T-helper 17 cell (primary cell): ENCODE measurements around the gene PTGDR. TPM values are rescaled to one million over a fixed set of nuclear protein-coding genes. Genes with fewer than 3 reads are reported as not detected.

Source experiments
- ATAC-seq: fragments of 150-1000 bp; cut with Tn5 transposase; 2 replicates; pipeline ENCODE4 v1.10.0; 2021; ENCODE audit warnings: mild to moderate bottlenecking, moderate library complexity
- DNase-seq, 3 donors: peaks; one replicate each; pipeline versions ENCODE4 v3.0.0 to v3.0.0-alpha.2; 2020 to 2021
- H3K9me3 ChIP-seq: one replicate; pipeline ENCODE4 v1.7.0; 2013; ENCODE audit warnings: low read length, mild to moderate bottlenecking; ENCODE audit not compliant: control insufficient read depth, poor library complexity, severe bottlenecking
- H3K27ac Mint-ChIP-seq: one replicate; pipeline ENCODE4 v1.8.0; 2022; ENCODE audit warnings: mild to moderate bottlenecking, moderate library complexity, mixed read lengths
- H3K27me3 Mint-ChIP-seq: one replicate; pipeline ENCODE4 v1.8.0; 2022; ENCODE audit warnings: mixed read lengths
- H3K36me3 Mint-ChIP-seq: one replicate; pipeline ENCODE4 v1.8.0; 2022; ENCODE audit warnings: low read depth, mixed read lengths
- H3K4me1 Mint-ChIP-seq: one replicate; pipeline ENCODE4 v1.8.0; 2022; ENCODE audit warnings: mild to moderate bottlenecking, mixed read lengths
- H3K4me3 Mint-ChIP-seq: one replicate; pipeline ENCODE4 v1.8.0; 2022; ENCODE audit warnings: mild to moderate bottlenecking, moderate library complexity, mixed read lengths
- total RNA-seq, 4 donors: library from RNA in 2 of 4; stranded (reverse) in 2 of 4; gene quantifications; one replicate each; pipeline ENCODE4 v1.2.3 and lab custom pipeline; 2022 to 2026

Gene PTGDR
- total RNA-seq, 2 donors from 2014 or later = 2.5 to 3.7 TPM

GRCh38 chr14:52244328-52244727 lies 23.2 kb upstream of the PTGDR start:
- DNase-seq (no peak), ATAC-seq (no peak)
- Mint-ChIP-seq H3K27me3 (no peaks in the 10 kb centered on the region), H3K27ac (no peak overlapping the region), H3K36me3 (peaks cover 3% of the 10 kb centered on the region), H3K4me3 (no peak overlapping the region), H3K4me1 (peaks cover 27% of the 10 kb centered on the region)
- H3K9me3 ChIP-seq = no peaks in the 10 kb centered on the region

GRCh38 chr14:52244997-52245396 lies 22.5 kb upstream of the PTGDR start:
- peaks cover 3% of the 10 kb centered on the region for H3K36me3 Mint-ChIP-seq
- H3K27ac Mint-ChIP-seq = no peak overlapping the region
- no peaks in the 10 kb centered on the region for H3K9me3 ChIP-seq
- ATAC-seq = no peak
- H3K27me3 Mint-ChIP-seq = no peaks in the 10 kb centered on the region
- no peak for DNase-seq
- H3K4me3 Mint-ChIP-seq = no peak overlapping the region
- peaks cover 25% of the 10 kb centered on the region for H3K4me1 Mint-ChIP-seq

- peak; percentile 75 for ATAC-seq
- peak overlapping the region; percentile 65 for H3K4me3 Mint-ChIP-seq
Measured at GRCh38 chr14:52248057-52248456, 19.4 kb upstream of the PTGDR start.

GRCh38 chr14:52251724-52252123 lies 15.8 kb upstream of the PTGDR start:
- Mint-ChIP-seq H3K27ac (no peak overlapping the region), H3K4me3 (no peak overlapping the region), H3K36me3 (no peaks in the 10 kb centered on the region), H3K27me3 (peaks cover 7% of the 10 kb centered on the region), H3K4me1 (peaks cover 12% of the 10 kb centered on the region)
- ATAC-seq (no peak), DNase-seq (no peak)
- H3K9me3 ChIP-seq = no peaks in the 10 kb centered on the region

More at GRCh38 chr14:52248057-52248456, 19.4 kb upstream of the PTGDR start:
- no peak for DNase-seq
- H3K9me3 ChIP-seq = no peaks in the 10 kb centered on the region
- H3K36me3 Mint-ChIP-seq = peaks cover 3% of the 10 kb centered on the region
- H3K27ac Mint-ChIP-seq = peak overlapping the region; percentile 0
- peaks cover 15% of the 10 kb centered on the region for H3K4me1 Mint-ChIP-seq
- H3K27me3 Mint-ChIP-seq = peaks cover 1% of the 10 kb centered on the region

GRCh38 chr14:52253503-52253902 lies 14.0 kb upstream of the PTGDR start:
- no peak for DNase-seq
- Mint-ChIP-seq H3K4me3 (no peak overlapping the region), H3K27ac (no peak overlapping the region), H3K4me1 (no peaks in the 10 kb centered on the region), H3K36me3 (no peaks in the 10 kb centered on the region), H3K27me3 (peaks cover 7% of the 10 kb centered on the region)
- ATAC-seq = no peak
- no peaks in the 10 kb centered on the region for H3K9me3 ChIP-seq

- no peaks in the 10 kb centered on the region for H3K9me3 ChIP-seq
- no peak overlapping the region for H3K4me3 Mint-ChIP-seq
- no peaks in the 10 kb centered on the region for H3K36me3 Mint-ChIP-seq
- no peak for DNase-seq
- no peak for ATAC-seq
- H3K27me3 Mint-ChIP-seq = peaks cover 7% of the 10 kb centered on the region
- no peak overlapping the region for H3K27ac Mint-ChIP-seq
- H3K4me1 Mint-ChIP-seq = no peaks in the 10 kb centered on the region
Measured at GRCh38 chr14:52254086-52254485, 13.4 kb upstream of the PTGDR start.

- Mint-ChIP-seq H3K27me3 (no peaks in the 10 kb centered on the region), H3K27ac (no peak overlapping the region), H3K4me3 (no peak overlapping the region)
Measured at GRCh38 chr14:52258783-52259182, 8.7 kb upstream of the PTGDR start.

GRCh38 chr14:52259434-52259833 lies 8.1 kb upstream of the PTGDR start:
- no peaks in the 10 kb centered on the region for H3K9me3 ChIP-seq
- DNase-seq (no peak), ATAC-seq (no peak)
- Mint-ChIP-seq H3K4me1 (peaks cover 5% of the 10 kb centered on the region), H3K4me3 (no peak overlapping the region), H3K36me3 (peaks cover 2% of the 10 kb centered on the region), H3K27ac (peak overlapping the region; percentile 39), H3K27me3 (no peaks in the 10 kb centered on the region)

More at GRCh38 chr14:52258783-52259182, 8.7 kb upstream of the PTGDR start:
- Mint-ChIP-seq H3K4me1 (peaks cover 5% of the 10 kb centered on the region), H3K36me3 (peaks cover 2% of the 10 kb centered on the region)
- ATAC-seq = no peak
- no peaks in the 10 kb centered on the region for H3K9me3 ChIP-seq
- no peak for DNase-seq

- Mint-ChIP-seq H3K36me3 (peaks cover 2% of the 10 kb centered on the region), H3K27ac (no peak overlapping the region), H3K27me3 (peaks cover 10% of the 10 kb centered on the region), H3K4me1 (peaks cover 26% of the 10 kb centered on the region), H3K4me3 (no peak overlapping the region)
- DNase-seq (no peak), ATAC-seq (no peak)
- no peaks in the 10 kb centered on the region for H3K9me3 ChIP-seq
Measured at GRCh38 chr14:52262600-52262999, 4.9 kb upstream of the PTGDR start.

GRCh38 chr14:52263190-52263589 lies 4.3 kb upstream of the PTGDR start:
- peaks cover 4% of the 10 kb centered on the region for H3K36me3 Mint-ChIP-seq
- DNase-seq (no peak), ATAC-seq (no peak)
- H3K9me3 ChIP-seq = no peaks in the 10 kb centered on the region
- no peak overlapping the region for H3K27ac Mint-ChIP-seq
- peaks cover 29% of the 10 kb centered on the region for H3K4me1 Mint-ChIP-seq
- no peak overlapping the region for H3K4me3 Mint-ChIP-seq
- H3K27me3 Mint-ChIP-seq = peaks cover 15% of the 10 kb centered on the region

GRCh38 chr14:52265253-52265652 lies 2.2 kb upstream of the PTGDR start:
- no peak for ATAC-seq
- no peak overlapping the region for H3K27ac Mint-ChIP-seq
- H3K27me3 Mint-ChIP-seq = peaks cover 26% of the 10 kb centered on the region
- DNase-seq = no peak
- peaks cover 6% of the 10 kb centered on the region for H3K36me3 Mint-ChIP-seq
- no peaks in the 10 kb centered on the region for H3K9me3 ChIP-seq
- H3K4me3 Mint-ChIP-seq = no peak overlapping the region
- H3K4me1 Mint-ChIP-seq = peaks cover 36% of the 10 kb centered on the region

- H3K27ac Mint-ChIP-seq = peak overlapping the region; percentile 6
- ATAC-seq = no peak
- H3K9me3 ChIP-seq = no peaks in the 10 kb centered on the region
- peak overlapping the region; percentile 13 for H3K4me3 Mint-ChIP-seq
- peaks cover 38% of the 10 kb centered on the region for H3K4me1 Mint-ChIP-seq
- no peak for DNase-seq
- H3K36me3 Mint-ChIP-seq = peaks cover 6% of the 10 kb centered on the region
- peaks cover 26% of the 10 kb centered on the region for H3K27me3 Mint-ChIP-seq
Measured at GRCh38 chr14:52266179-52266578, 1.3 kb upstream of the PTGDR start.

- peaks cover 6% of the 10 kb centered on the region for H3K36me3 Mint-ChIP-seq
- peaks cover 26% of the 10 kb centered on the region for H3K27me3 Mint-ChIP-seq
- H3K4me1 Mint-ChIP-seq = peaks cover 40% of the 10 kb centered on the region
- H3K4me3 Mint-ChIP-seq = peak overlapping the region; percentile 98
- no peak for DNase-seq
- H3K27ac Mint-ChIP-seq = peak overlapping the region; percentile 6
- no peak for ATAC-seq
- H3K9me3 ChIP-seq = no peaks in the 10 kb centered on the region
Measured at GRCh38 chr14:52266782-52267181, 716 bp upstream of the PTGDR start.

GRCh38 chr14:52268279-52269061 lies 972 bp downstream of the PTGDR start:
- Mint-ChIP-seq H3K27ac (peak overlapping the region; percentile 14), H3K36me3 (peaks cover 4% of the 10 kb centered on the region), H3K27me3 (peaks cover 30% of the 10 kb centered on the region), H3K4me1 (peaks cover 44% of the 10 kb centered on the region), H3K4me3 (peak overlapping the region; percentile 98)
- H3K9me3 ChIP-seq = no peaks in the 10 kb centered on the region
- peak; percentile 65 for ATAC-seq
- no peak for DNase-seq
